Measurements from ENCODE around the gene NUTM1.
"Not testable (repeated sequence)": the region's sequence is repeated elsewhere in the genome, so short reads cannot be mapped to it uniquely, and the experiment has no call there.

GRCh38 chr15:34389594-34390086, 46.5 kb downstream of the NUTM1 start:
- TF ChIP-seq CTCF (conservative IDR thresholded peaks at IDR 0.05; ENCODE audit: low read length); EZH2phosphoT487 (IDR thresholded peaks at IDR 0.05; ENCODE audit: borderline replicate concordance): not testable (repeated sequence)
